Spinal cord (tissue), 10 donors: ENCODE results near the gene EFHD2. TPM values are rescaled to one million over a fixed set of nuclear protein-coding genes. Genes with fewer than 3 reads are reported as not detected.

ENCODE experiments used
- DNase-seq, 6 donors: peaks; one replicate each; pipeline versions ENCODE4 v3.0.0 to v3.0.0-alpha.2; 2013 to 2015; ENCODE audit warnings: low spot score in 6 of 6, low read depth in 4 of 6
- H3K27ac ChIP-seq: one replicate; pipeline ENCODE4 v1.5.1; 2013; ENCODE audit warnings: low read depth, low read length, control low read depth
- H3K27me3 ChIP-seq: one replicate; pipeline ENCODE4 v1.6.1; 2013; ENCODE audit warnings: low read length; ENCODE audit not compliant: control insufficient read depth, insufficient read depth
- H3K36me3 ChIP-seq: one replicate; pipeline ENCODE4 v1.6.1; 2013; ENCODE audit warnings: low read length; ENCODE audit not compliant: control insufficient read depth, insufficient read depth
- H3K4me1 ChIP-seq: one replicate; pipeline ENCODE4 v1.6.1; 2013; ENCODE audit warnings: low read length; ENCODE audit not compliant: control insufficient read depth, insufficient read depth
- H3K4me3 ChIP-seq: one replicate; pipeline ENCODE4 v1.5.1; 2013; ENCODE audit warnings: low read depth, low read length, control low read depth
- H3K9me3 ChIP-seq: one replicate; pipeline ENCODE4 v1.6.1; 2013; ENCODE audit warnings: low read length; ENCODE audit not compliant: control insufficient read depth, insufficient read depth
- WGBS: methylation state at CpG from one replicate; pipeline ENCODE4 v1.1.5; 2013; ENCODE audit warnings: missing lambda C conversion rate; ENCODE audit not compliant: insufficient coverage; 5-methylcytosine and 5-hydroxymethylcytosine counted together
- polyA plus RNA-seq, 2 donors: library from polyadenylated mRNA; unstranded; fragments of 120-200 nt; gene quantifications; one replicate each; pipeline ENCODE4 v1.2.1, GENCODE V29; 2013; ENCODE audit not compliant: insufficient read length in 2 of 2
- total RNA-seq, 2 donors: library from RNA; depleted of rRNA in 1 of 2; stranded (reverse); fragments of 120-200 nt in 1 of 2; fragments of >200 nt in 1 of 2; gene quantifications; one replicate each; pipeline versions ENCODE4 v1.2.3 to v1.2.4, GENCODE V29; 2013 to 2014
- donor health status: healthy.

Gene EFHD2
- total and polyA plus RNA-seq, 4 donors: 10.8 to 45.8 (median 28.8) TPM

DNA sequence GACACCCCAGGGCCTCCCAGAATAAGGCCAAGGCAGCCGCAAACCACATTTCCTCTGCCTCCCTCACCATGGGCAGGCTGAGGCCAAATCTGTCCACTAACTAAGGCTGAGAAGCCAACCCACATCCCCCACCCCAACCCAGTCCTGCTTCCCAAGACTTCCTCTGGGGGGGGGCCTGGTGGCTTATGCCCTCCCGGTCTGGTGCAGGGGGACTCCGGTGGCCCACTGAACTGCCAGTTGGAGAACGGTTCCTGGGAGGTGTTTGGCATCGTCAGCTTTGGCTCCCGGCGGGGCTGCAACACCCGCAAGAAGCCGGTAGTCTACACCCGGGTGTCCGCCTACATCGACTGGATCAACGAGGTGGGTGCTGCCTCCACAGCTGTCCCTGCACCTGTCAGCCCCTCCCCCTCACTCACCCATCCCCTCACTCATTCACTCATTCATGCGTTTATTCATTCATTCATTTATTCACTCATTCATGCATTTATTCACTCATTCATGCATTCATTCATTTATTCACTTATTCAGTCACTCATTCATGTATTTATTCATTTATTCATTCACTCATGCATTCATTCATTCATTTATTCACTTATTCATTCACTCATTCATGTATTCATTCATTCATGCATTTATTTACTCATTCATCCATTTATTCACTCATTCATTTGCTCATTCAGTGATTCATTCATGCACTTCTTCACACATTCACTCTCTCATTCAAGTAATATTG is 35.9 kb downstream of the EFHD2 start:
- H3K4me1 ChIP-seq: no peaks in the 10 kb centered on the region
- H3K36me3 ChIP-seq: no peaks in the 10 kb centered on the region
- WGBS: 91% methylated on average over 11 of the region's 14 CpGs
- H3K4me3 ChIP-seq: no peak overlapping the region
- H3K27me3 ChIP-seq: no peaks in the 10 kb centered on the region
- DNase-seq: no peak
- H3K27ac ChIP-seq: no peak overlapping the region
- H3K9me3 ChIP-seq: no peaks in the 10 kb centered on the region

DNA sequence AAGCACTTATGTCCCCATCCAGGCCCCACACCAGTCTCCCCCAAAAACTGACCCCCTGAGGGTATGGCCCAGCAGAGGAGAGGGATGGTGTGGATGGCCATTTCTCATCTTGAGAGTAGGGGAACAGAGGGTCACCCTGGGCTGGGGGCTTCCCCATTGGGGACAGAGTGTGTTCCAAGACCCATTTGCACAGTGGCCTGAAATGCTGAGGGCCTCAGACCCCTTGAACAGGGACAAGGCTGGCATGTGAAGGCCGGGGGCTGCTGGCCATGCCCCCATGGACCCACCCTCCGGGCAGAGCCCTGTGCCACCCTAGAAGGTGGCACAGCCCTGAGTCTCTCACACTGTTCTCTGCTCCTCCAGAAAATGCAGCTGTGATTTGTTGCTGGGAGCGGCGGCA is 36.5 kb downstream of the EFHD2 start:
- Histone ChIP-seq H3K4me3 (no peak overlapping the region), H3K27me3 (no peaks in the 10 kb centered on the region), H3K27ac (no peak overlapping the region), H3K36me3 (no peaks in the 10 kb centered on the region), H3K4me1 (no peaks in the 10 kb centered on the region), H3K9me3 (no peaks in the 10 kb centered on the region)
- WGBS: 94% methylated on average over 3 of the region's 4 CpGs
- DNase-seq: no peak

DNA sequence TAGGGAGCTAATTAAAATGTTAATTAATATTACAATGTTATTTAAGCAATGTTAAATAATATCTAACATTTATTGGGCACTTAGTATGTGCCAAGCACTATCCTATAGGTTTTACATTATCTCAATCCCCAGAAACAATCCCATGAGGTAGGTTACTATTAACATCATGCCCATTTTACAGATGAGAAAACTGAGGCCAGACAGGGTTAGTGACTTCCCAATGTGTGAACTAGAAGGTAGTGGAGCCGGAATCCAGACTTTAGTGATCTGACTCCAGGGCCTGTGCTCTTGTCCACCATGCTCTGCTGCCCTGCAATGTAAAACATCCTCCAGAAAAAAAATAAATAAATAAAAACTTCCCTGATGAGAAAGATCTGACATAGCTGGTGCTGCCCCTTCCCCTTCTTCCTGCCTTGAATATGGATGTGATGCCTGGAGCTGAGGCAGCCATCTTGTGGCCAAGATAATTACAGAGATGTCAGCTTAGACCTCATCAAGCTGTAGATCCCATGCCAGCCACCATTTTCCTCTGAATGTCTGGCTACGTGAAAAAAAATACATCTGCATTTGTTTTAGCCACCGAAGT is 39.3 kb downstream of the EFHD2 start:
- Histone ChIP-seq H3K27ac (no peak overlapping the region), H3K4me3 (no peak overlapping the region), H3K9me3 (no peaks in the 10 kb centered on the region), H3K27me3 (no peaks in the 10 kb centered on the region), H3K4me1 (no peaks in the 10 kb centered on the region), H3K36me3 (no peaks in the 10 kb centered on the region)
- WGBS: 83% methylated on average over 1 of the region's 3 CpGs
- no peak for DNase-seq

DNA sequence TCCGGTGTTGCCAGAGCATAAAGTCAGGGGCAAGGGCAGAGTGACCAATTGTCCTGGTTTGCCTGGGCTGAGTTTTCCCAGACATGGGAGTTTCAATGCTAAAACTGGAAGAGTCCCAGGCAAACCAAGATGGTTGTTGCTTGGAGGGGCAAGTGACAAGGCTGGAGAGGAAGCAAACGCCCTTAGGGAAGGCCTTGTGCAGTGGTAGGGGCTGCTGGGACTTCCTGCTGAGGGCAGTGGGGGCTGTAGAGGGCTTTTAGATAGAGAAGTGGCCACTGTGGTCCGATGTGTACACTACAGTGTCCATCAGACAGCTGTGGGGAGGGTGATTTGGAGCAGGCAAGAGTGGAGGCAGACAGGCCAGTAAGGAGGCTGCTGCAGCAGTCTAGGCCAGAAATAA is 39.9 kb downstream of the EFHD2 start:
- no peak overlapping the region for H3K27ac ChIP-seq
- no peak for DNase-seq
- H3K4me1 ChIP-seq: no peaks in the 10 kb centered on the region
- H3K36me3 ChIP-seq: no peaks in the 10 kb centered on the region
- no peaks in the 10 kb centered on the region for H3K27me3 ChIP-seq
- 86% methylated on average over 3 of the region's 3 CpGs for WGBS
- H3K9me3 ChIP-seq: no peaks in the 10 kb centered on the region
- no peak overlapping the region for H3K4me3 ChIP-seq

DNA sequence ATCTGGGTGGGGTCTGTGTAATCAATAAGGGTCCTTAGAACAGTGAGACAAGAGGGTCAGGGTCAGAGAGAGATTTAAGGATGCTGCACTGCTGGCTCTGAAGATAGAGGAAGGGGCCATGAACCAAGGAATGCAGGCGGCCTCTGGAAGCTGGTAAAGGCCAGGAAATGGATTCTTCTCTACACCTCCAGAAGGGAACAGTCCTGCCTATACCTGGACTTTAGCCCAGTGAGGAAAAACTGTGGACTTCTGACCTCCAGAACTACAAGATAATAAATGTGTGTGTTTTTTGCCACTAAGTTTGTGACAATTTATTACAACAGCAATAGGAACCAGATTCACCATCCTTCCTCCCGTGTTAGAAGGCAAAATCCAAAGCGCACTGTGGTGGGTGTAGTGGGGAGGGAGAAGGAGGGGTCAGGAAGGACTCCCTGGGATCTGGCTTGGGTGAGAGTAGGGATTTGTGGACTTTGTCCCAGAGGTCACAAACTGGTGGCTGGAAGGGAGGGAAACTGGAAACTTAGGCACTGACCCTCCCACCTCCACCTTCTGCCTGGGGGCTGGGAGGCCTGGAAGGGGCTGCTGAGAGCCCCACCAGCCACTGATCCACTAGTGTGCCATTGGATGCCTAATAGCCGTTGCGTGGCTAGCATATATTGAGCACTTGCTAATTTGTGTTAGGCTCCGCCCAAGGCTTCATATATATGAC is 41.5 kb downstream of the EFHD2 start:
- no peak overlapping the region for H3K27ac ChIP-seq
- H3K4me1 ChIP-seq: no peaks in the 10 kb centered on the region
- WGBS: no CpG with 5 or more reads among the region's 6 CpGs
- no peaks in the 10 kb centered on the region for H3K36me3 ChIP-seq
- no peak overlapping the region for H3K4me3 ChIP-seq
- no peak for DNase-seq
- no peaks in the 10 kb centered on the region for H3K9me3 ChIP-seq
- no peaks in the 10 kb centered on the region for H3K27me3 ChIP-seq

DNA sequence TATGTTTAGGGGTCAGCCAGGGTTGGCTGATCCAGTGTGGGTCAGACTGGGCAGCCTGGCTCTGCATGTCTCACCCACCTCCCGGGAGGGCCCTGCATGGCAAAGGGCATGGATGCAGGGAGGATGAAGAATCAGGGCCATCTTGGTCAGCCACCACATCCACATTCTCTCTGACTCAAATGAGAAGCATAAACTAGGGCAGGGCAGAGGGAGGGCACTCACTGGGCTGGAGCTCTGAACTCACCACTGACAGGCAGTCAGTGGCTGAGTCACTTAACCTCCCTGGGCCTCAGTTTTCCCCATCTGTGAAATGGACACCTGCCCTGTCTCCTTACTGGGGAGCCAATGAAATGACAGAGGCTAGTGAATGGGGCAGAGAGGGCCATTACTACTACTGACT is 42.5 kb downstream of the EFHD2 start:
- no peak for DNase-seq
- no peaks in the 10 kb centered on the region for H3K27me3 ChIP-seq
- no peak overlapping the region for H3K4me3 ChIP-seq
- no peak overlapping the region for H3K27ac ChIP-seq
- no peaks in the 10 kb centered on the region for H3K9me3 ChIP-seq
- no CpG with 5 or more reads among the region's 1 CpG for WGBS
- no peaks in the 10 kb centered on the region for H3K36me3 ChIP-seq
- no peaks in the 10 kb centered on the region for H3K4me1 ChIP-seq

DNA sequence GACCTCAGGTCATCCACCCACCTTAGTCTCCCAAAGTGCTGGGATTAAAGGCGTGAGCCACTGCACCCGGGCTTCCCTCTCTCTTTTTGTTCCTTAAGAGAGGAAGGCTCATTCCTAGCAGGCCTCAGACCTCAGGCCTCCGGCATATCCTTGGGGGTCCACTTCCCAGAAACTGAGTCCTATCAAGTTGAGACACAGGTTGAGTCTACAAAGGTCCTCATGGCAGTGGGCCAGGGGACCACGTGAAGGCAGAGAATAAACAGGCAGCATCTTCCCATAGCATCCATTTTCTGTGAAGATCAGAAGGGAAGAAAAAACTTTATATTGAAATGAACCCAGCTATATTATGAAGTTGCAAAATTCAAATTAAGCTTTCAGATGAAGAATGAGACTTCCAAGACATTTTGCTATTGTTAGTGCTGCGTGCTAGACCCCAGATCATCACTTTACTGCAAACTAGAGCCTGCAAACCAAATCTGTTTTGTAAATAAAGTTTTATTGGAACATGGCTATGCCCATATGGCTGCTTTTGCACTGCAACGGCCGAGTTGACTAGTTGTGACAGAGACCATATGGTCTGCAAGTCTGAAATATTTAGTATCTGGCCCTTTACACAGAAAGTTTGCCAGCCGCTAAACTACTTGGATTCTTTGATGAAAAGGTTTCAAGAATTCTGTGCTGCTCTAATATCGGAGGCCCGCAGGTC is 43.3 kb downstream of the EFHD2 start:
- peak in 1 of 6 donors; percentile 86 for DNase-seq
- Histone ChIP-seq H3K27ac (no peak overlapping the region), H3K4me1 (no peaks in the 10 kb centered on the region), H3K36me3 (no peaks in the 10 kb centered on the region), H3K9me3 (no peaks in the 10 kb centered on the region), H3K27me3 (no peaks in the 10 kb centered on the region), H3K4me3 (no peak overlapping the region)
- WGBS: 83% methylated on average over 6 of the region's 10 CpGs

DNA sequence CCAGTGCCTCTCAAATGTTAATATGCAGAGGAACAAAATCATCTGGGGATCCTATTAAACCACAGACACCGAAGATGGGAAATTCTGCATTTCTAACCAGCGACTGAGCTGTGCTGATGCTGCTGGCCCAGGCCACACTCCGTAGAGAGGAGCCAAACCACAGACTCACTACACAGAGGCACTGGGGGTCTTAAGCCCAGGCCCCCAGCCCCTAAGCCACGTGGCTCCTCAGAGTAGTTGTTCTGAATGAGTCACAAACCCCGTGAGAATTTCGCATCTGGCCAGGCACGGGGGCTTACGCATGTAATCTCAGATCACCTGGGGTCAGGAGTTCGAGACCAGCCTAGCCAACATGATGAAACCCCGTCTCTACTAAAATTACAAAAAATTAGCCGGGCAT is 44.0 kb downstream of the EFHD2 start:
- H3K4me3 ChIP-seq: no peak overlapping the region
- DNase-seq: no peak
- H3K27ac ChIP-seq: no peak overlapping the region
- 83% methylated on average over 11 of the region's 11 CpGs for WGBS
- H3K4me1 ChIP-seq: no peaks in the 10 kb centered on the region
- H3K9me3 ChIP-seq: no peaks in the 10 kb centered on the region
- H3K27me3 ChIP-seq: no peaks in the 10 kb centered on the region
- no peaks in the 10 kb centered on the region for H3K36me3 ChIP-seq

DNA sequence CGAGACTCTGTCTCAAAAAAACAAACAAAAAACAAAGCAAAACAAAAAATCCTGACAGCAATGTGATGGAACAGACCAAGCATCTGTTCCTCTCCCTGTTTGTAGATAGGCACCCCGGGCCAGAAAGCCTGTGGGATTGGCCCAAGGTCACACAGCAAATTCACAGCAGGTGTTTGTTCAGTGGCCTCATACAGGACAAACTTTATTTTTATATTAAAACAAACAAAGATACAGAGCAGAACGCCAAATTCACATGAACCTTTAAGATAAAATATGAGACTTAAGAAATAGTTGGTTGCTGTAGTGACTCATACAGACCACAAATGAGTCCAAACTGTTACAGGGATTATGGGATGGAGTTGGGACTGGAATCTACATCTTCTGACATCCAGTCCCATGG is 44.6 kb downstream of the EFHD2 start:
- H3K27me3 ChIP-seq: no peaks in the 10 kb centered on the region
- no peaks in the 10 kb centered on the region for H3K9me3 ChIP-seq
- H3K4me1 ChIP-seq: no peaks in the 10 kb centered on the region
- H3K36me3 ChIP-seq: no peaks in the 10 kb centered on the region
- H3K4me3 ChIP-seq: no peak overlapping the region
- H3K27ac ChIP-seq: no peak overlapping the region
- no peak for DNase-seq
- 65% methylated on average over 2 of the region's 3 CpGs for WGBS
